Neural cell (in vitro differentiated cells): ENCODE measurements around the gene HEATR1. TPM values are rescaled to one million over a fixed set of nuclear protein-coding genes. Genes with fewer than 3 reads are reported as not detected.

Source experiments
- H2AFZ ChIP-seq: fragments of 200-600, 300-800 bp; sonication (generic), shearing (Covaris generic); 2 replicates; pipeline ENCODE4 v1.6.0; 2014; ENCODE audit warnings: low read depth, mild to moderate bottlenecking, antibody characterized with exemption, low read length, moderate library complexity
- H3F3A ChIP-seq: fragments of 200-600 bp; shearing (Covaris generic); 2 replicates; pipeline ENCODE4 v1.6.1; 2016; ENCODE audit warnings: mild to moderate bottlenecking, moderate library complexity, mixed read lengths, antibody characterized with exemption, low read length; ENCODE audit not compliant: insufficient read depth, poor library complexity, severe bottlenecking
- H3K27ac ChIP-seq: fragments of 200-600, 300-800 bp; sonication (generic), shearing (Covaris generic); 2 replicates; pipeline ENCODE4 v1.5.1; 2014; ENCODE audit warnings: mild to moderate bottlenecking, low read length, moderate library complexity
- H3K27me3 ChIP-seq: fragments of 300-800, 200-600 bp; sonication (generic), shearing (Covaris generic); 2 replicates; pipeline ENCODE4 v1.6.0; 2014; ENCODE audit warnings: mild to moderate bottlenecking, low read depth, low read length, moderate library complexity; ENCODE audit not compliant: insufficient read depth
- H3K36me3 ChIP-seq: fragments of 300-800, 200-600 bp; sonication (generic), shearing (Covaris generic); 2 replicates; pipeline ENCODE4 v1.5.1; 2014; ENCODE audit warnings: mild to moderate bottlenecking, antibody characterized with exemption, low read length, moderate library complexity; ENCODE audit not compliant: insufficient read depth
- H3K4me2 ChIP-seq: fragments of 300-800, 200-600 bp; sonication (generic), shearing (Covaris generic); 2 replicates; pipeline ENCODE4 v1.6.0; 2014; ENCODE audit warnings: mild to moderate bottlenecking, low read length
- H3K4me3 ChIP-seq: fragments of 300-800, 200-600 bp; sonication (generic), shearing (Covaris generic); 2 replicates; pipeline ENCODE4 v1.5.1; 2014; ENCODE audit warnings: mild to moderate bottlenecking, low read length, moderate library complexity
- H3K79me2 ChIP-seq: fragments of 200-600 bp; shearing (Covaris generic); replicated peaks from 2 replicates; pipeline ENCODE4 v1.6.0; 2014; ENCODE audit warnings: mild to moderate bottlenecking, low read length, moderate library complexity; ENCODE audit not compliant: insufficient read depth
- H3K9ac ChIP-seq: fragments of 300-800, 200-600 bp; sonication (generic), shearing (Covaris generic); 2 replicates; pipeline ENCODE4 v1.6.1; 2016; ENCODE audit warnings: mild to moderate bottlenecking, low read length, mixed read lengths
- H3K9me2 ChIP-seq: fragments of 200-600 bp; shearing (Covaris generic); 2 replicates; pipeline ENCODE4 v1.6.1; 2016; ENCODE audit warnings: mild to moderate bottlenecking, low read length, mixed read lengths; ENCODE audit not compliant: insufficient read depth
- H3K9me3 ChIP-seq: fragments of 200-600, 300-800 bp; sonication (generic), shearing (Covaris generic); 2 replicates; pipeline ENCODE4 v1.6.1; 2016; ENCODE audit warnings: mild to moderate bottlenecking, mixed run types, low read length, moderate library complexity, mixed read lengths
- H4K20me1 ChIP-seq: fragments of 200-600 bp; shearing (Covaris generic); 2 replicates; pipeline ENCODE4 v1.6.1; 2016; ENCODE audit warnings: mild to moderate bottlenecking, mixed run types; ENCODE audit not compliant: insufficient read depth
- CTCF ChIP-seq: fragments of 450-650 bp; IDR thresholded peaks from 2 replicates; pipeline ENCODE4 v1.5.1; 2014; ENCODE audit warnings: antibody characterized with exemption, mild to moderate bottlenecking, moderate library complexity; ENCODE audit not compliant: poor library complexity, severe bottlenecking
- EP300 ChIP-seq: fragments of 450-650 bp; conservative IDR thresholded peaks from 2 replicates; pipeline ENCODE4 v1.6.1; 2014; ENCODE audit warnings: antibody characterized with exemption, mild to moderate bottlenecking, moderate library complexity; ENCODE audit not compliant: poor library complexity, severe bottlenecking
- EZH2 ChIP-seq: fragments of 200-600, 300-800 bp; shearing (Covaris generic), sonication (generic); IDR thresholded peaks from 2 replicates; pipeline ENCODE4 v1.6.1; 2014; ENCODE audit warnings: antibody characterized with exemption, low read length, borderline replicate concordance, mild to moderate bottlenecking; ENCODE audit not compliant: insufficient read depth, poor library complexity, severe bottlenecking
- MXI1 ChIP-seq: fragments of 450-650 bp; conservative IDR thresholded peaks from 2 replicates; pipeline ENCODE4 v1.6.1; 2014; ENCODE audit warnings: antibody characterized with exemption, mild to moderate bottlenecking; ENCODE audit not compliant: poor library complexity, severe bottlenecking
- POLR2AphosphoS5 ChIP-seq: IDR thresholded peaks from 2 replicates; pipeline ENCODE4 v1.6.1; 2012
- RAD21 ChIP-seq: fragments of 450-650 bp; conservative IDR thresholded peaks from 2 replicates; pipeline ENCODE4 v1.6.1; 2014; ENCODE audit warnings: antibody characterized with exemption, mild to moderate bottlenecking, moderate library complexity
- SMC3 ChIP-seq: fragments of 450-650 bp; conservative IDR thresholded peaks from 2 replicates; pipeline ENCODE4 v1.6.1; 2014; ENCODE audit warnings: antibody characterized with exemption, mild to moderate bottlenecking, moderate library complexity; ENCODE audit not compliant: poor library complexity
- TAF1 ChIP-seq: IDR thresholded peaks from 2 replicates; pipeline ENCODE4 v1.6.1; 2012; ENCODE audit warnings: low read depth
- polyA plus RNA-seq: library from polyadenylated mRNA; depleted of rRNA; stranded (reverse); fragments of >200 nt; gene quantifications from 2 replicates; pipeline ENCODE4 v1.2.3, GENCODE V29; 2014
- TF ChIP-seq, protein P1 (sequence below): IDR thresholded peaks from 2 replicates; pipeline ENCODE4 v1.6.1; 2012; ENCODE audit warnings: borderline replicate concordance

The HEATR1 gene
- polyA plus RNA-seq, 1 donor from 2014 or later: 5.9 TPM

- H3K4me2 ChIP-seq: no peak overlapping the region
- H3F3A ChIP-seq: no peaks in the 10 kb centered on the region
- H3K9me2 ChIP-seq: no peaks in the 10 kb centered on the region
- H3K27ac ChIP-seq: no peak overlapping the region
- H3K36me3 ChIP-seq: no peaks in the 10 kb centered on the region
- H3K27me3 ChIP-seq: no peaks in the 10 kb centered on the region
- H3K9me3 ChIP-seq: no peaks in the 10 kb centered on the region
- no peak overlapping the region for H3K4me3 ChIP-seq
- TF ChIP-seq SMC3: no peak
- TF ChIP-seq MXI1: no peak
- no peak for TF ChIP-seq EP300
- no peak for TF ChIP-seq POLR2AphosphoS5
- no peak for TF ChIP-seq TAF1
- no peak for TF ChIP-seq CTCF
- TF ChIP-seq, protein P1, sequence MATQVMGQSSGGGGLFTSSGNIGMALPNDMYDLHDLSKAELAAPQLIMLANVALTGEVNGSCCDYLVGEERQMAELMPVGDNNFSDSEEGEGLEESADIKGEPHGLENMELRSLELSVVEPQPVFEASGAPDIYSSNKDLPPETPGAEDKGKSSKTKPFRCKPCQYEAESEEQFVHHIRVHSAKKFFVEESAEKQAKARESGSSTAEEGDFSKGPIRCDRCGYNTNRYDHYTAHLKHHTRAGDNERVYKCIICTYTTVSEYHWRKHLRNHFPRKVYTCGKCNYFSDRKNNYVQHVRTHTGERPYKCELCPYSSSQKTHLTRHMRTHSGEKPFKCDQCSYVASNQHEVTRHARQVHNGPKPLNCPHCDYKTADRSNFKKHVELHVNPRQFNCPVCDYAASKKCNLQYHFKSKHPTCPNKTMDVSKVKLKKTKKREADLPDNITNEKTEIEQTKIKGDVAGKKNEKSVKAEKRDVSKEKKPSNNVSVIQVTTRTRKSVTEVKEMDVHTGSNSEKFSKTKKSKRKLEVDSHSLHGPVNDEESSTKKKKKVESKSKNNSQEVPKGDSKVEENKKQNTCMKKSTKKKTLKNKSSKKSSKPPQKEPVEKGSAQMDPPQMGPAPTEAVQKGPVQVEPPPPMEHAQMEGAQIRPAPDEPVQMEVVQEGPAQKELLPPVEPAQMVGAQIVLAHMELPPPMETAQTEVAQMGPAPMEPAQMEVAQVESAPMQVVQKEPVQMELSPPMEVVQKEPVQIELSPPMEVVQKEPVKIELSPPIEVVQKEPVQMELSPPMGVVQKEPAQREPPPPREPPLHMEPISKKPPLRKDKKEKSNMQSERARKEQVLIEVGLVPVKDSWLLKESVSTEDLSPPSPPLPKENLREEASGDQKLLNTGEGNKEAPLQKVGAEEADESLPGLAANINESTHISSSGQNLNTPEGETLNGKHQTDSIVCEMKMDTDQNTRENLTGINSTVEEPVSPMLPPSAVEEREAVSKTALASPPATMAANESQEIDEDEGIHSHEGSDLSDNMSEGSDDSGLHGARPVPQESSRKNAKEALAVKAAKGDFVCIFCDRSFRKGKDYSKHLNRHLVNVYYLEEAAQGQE: no peak
- no peak for TF ChIP-seq EZH2
- TF ChIP-seq RAD21: no peak
- H4K20me1 ChIP-seq: no peaks in the 10 kb centered on the region
- H2AFZ ChIP-seq: no peak overlapping the region
- H3K9ac ChIP-seq: no peak overlapping the region
- no peaks in the 10 kb centered on the region for H3K79me2 ChIP-seq
Observed at GRCh38 chr1:236627727-236628408, 23.6 kb upstream of the HEATR1 start.

- H3K27me3 ChIP-seq: no peaks in the 10 kb centered on the region
- no peaks in the 10 kb centered on the region for H3K36me3 ChIP-seq
- no peak overlapping the region for H3K9ac ChIP-seq
- no peak overlapping the region for H2AFZ ChIP-seq
- H3F3A ChIP-seq: no peaks in the 10 kb centered on the region
- H4K20me1 ChIP-seq: no peaks in the 10 kb centered on the region
- H3K9me2 ChIP-seq: no peaks in the 10 kb centered on the region
- TF ChIP-seq CTCF: no peak
- no peak for TF ChIP-seq RAD21
- no peak for TF ChIP-seq TAF1
- no peak for TF ChIP-seq EP300
- H3K27ac ChIP-seq: no peak overlapping the region
- no peak overlapping the region for H3K4me3 ChIP-seq
- no peak overlapping the region for H3K4me2 ChIP-seq
- H3K79me2 ChIP-seq: no peaks in the 10 kb centered on the region
- no peaks in the 10 kb centered on the region for H3K9me3 ChIP-seq
Observed at GRCh38 chr1:236623371-236624166, 19.3 kb upstream of the HEATR1 start.
